ENCODE measurements around the gene OR56B1.

DNA sequence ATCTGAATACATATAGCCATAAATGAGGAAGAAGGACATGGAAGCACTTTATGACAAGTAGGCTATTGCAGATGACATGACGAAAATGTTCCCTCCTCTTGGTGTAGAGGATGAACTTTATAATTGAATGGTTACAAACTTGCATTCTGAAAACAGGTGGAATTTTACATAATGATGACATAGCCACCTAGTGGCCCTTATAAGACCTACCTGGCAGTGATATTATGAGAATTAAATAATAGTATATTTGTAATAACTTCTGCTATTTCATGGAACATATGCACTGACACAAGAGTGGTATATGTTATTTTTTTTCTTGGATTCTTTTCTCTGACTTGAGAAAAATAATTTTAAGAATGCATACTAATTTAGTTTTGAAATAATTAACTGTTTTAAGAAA lies 23.7 kb upstream of the OR56B1 start:
- TF ChIP-seq CTCF (IDR thresholded peaks at IDR 0.05; ENCODE audit: borderline replicate concordance, extremely low read depth, low read length, poor library complexity, severe bottlenecking) = peak; percentile 61
- no peak for TF ChIP-seq EZH2 (IDR thresholded peaks at IDR 0.05; ENCODE audit: borderline replicate concordance, low read depth, low read length, severe bottlenecking)
